ENCODE data around the gene C3orf70.

Gene C3orf70

GRCh38 chr3:185152410-185153170, at the start of gene C3orf70:
C3orf70 (minus strand) TSS chr3:185153060; CDS start chr3:185152823, 237 bp downstream.
- DNase-seq = no peak

- DNase-seq = no peak
Measured at GRCh38 chr3:185200639-185201038, 47.8 kb upstream of the C3orf70 start.

- no peak for DNase-seq
Measured at GRCh38 chr3:185199671-185200070, 46.8 kb upstream of the C3orf70 start.

- DNase-seq = no peak
Measured at GRCh38 chr3:185199206-185199605, 46.3 kb upstream of the C3orf70 start.

GRCh38 chr3:185197068-185197467, 44.2 kb upstream of the C3orf70 start:
- DNase-seq = no peak

- DNase-seq = no peak
Measured at GRCh38 chr3:185195652-185196051, 42.8 kb upstream of the C3orf70 start.

- peak; percentile 8 for DNase-seq
Measured at GRCh38 chr3:185188816-185189215, 36.0 kb upstream of the C3orf70 start.

- DNase-seq = no peak
Measured at GRCh38 chr3:185187391-185187790, 34.5 kb upstream of the C3orf70 start.

GRCh38 chr3:185176750-185177359, 24.0 kb upstream of the C3orf70 start:
- no peak for DNase-seq

- no peak for DNase-seq
Measured at GRCh38 chr3:185175370-185175987, 22.6 kb upstream of the C3orf70 start.

- no peak for DNase-seq
Measured at GRCh38 chr3:185172086-185173049, 19.5 kb upstream of the C3orf70 start.

GRCh38 chr3:185164428-185165217, 11.8 kb upstream of the C3orf70 start:
- DNase-seq = no peak

- no peak for DNase-seq
Measured at GRCh38 chr3:185162634-185163033, 9.8 kb upstream of the C3orf70 start.

- no peak for DNase-seq
Measured at GRCh38 chr3:185161761-185162160, 8.9 kb upstream of the C3orf70 start.

- DNase-seq = no peak
Measured at GRCh38 chr3:185157347-185157746, 4.5 kb upstream of the C3orf70 start.

GRCh38 chr3:185155678-185156077, 2.8 kb upstream of the C3orf70 start:
- DNase-seq = no peak

- no peak for DNase-seq
Measured at GRCh38 chr3:185153861-185154629, 1.2 kb upstream of the C3orf70 start.

- DNase-seq = no peak
Measured at GRCh38 chr3:185153171-185153771, 411 bp upstream of the C3orf70 start.

GRCh38 chr3:185151964-185152409, 873 bp downstream of the C3orf70 start:
- DNase-seq = no peak

GRCh38 chr3:185151101-185151963, 1.5 kb downstream of the C3orf70 start:
- no peak for DNase-seq

Data from NCI-H2081 treated with DMSO at 0.1 percent for 48 hours (cell line).